A549 (cell line): ENCODE data around the gene DAGLB. TPM values are rescaled to one million over a fixed set of nuclear protein-coding genes. Genes with fewer than 3 reads are reported as not detected.
"Not testable (repeated sequence)": the region's sequence is repeated elsewhere in the genome, so short reads cannot be mapped to it uniquely, and the experiment has no call there.

Experiments used
- ATAC-seq, 2 experiments: fragments of 200-7000 bp in 1 of 2; fragments of >200 bp in 1 of 2; cut with Nextera tagmentation in 1 of 2; cut with Tn5 transposase in 1 of 2; 3 replicates each; pipeline versions ENCODE4 v1.8.0 to v1.9.1; 2018 to 2020; ENCODE audit warnings: mild to moderate bottlenecking in 1 of 2, moderate library complexity in 1 of 2
- CTCF ChIA-PET: fragments of 300-600 bp; sonication (Branson Sonifier 250); formaldehyde crosslinking; extraction: SDS; loops from one replicate; lab custom pipeline; 2021; ENCODE audit warnings: antibody characterized with exemption, inconsistent platforms; lab: Yijun Ruan, JAX
- POLR2A ChIA-PET: fragments of 350-600 bp; formaldehyde crosslinking; extraction: SDS; loops from one replicate; lab custom pipeline; 2021; ENCODE audit warnings: antibody characterized with exemption, inconsistent platforms; lab: Yijun Ruan, JAX
- DNase-seq, 2 experiments: peaks; one replicate each; pipeline versions ENCODE4 v3.0.0 to v3.0.0-alpha.2; 2011 to 2016; ENCODE audit warnings: low read depth in 1 of 2, low spot score in 1 of 2
- FAIRE-seq: peaks from 2 replicates; lab custom pipeline; 2011; peaks lifted over from hg19 to GRCh38; lab: Jason Lieb, UNC
- H3K27ac ChIP-seq, 2 experiments: fragments of >200 bp; sonication (Bioruptor Twin); formaldehyde crosslinking; 3 replicates each; pipeline ENCODE4 v1.5.1; 2016 to 2017
- H3K4me1 ChIP-seq: fragments of >200 bp; sonication (Bioruptor Twin); formaldehyde crosslinking; 3 replicates; pipeline ENCODE4 v1.6.1; 2016
- H3K4me2 ChIP-seq: fragments of >200 bp; sonication (Bioruptor Twin); formaldehyde crosslinking; 3 replicates; pipeline ENCODE4 v1.6.1; 2016
- H3K4me3 ChIP-seq: fragments of >200 bp; sonication (Bioruptor Twin); formaldehyde crosslinking; 3 replicates; pipeline ENCODE4 v1.5.1; 2016
- H3K9me3 ChIP-seq: fragments of >200 bp; sonication (Bioruptor Twin); formaldehyde crosslinking; 3 replicates; pipeline ENCODE4 v1.6.1; 2016
- CBX2 ChIP-seq: fragments of 200-600 bp; sonication (generic); IDR thresholded peaks from 2 replicates; pipeline ENCODE4 v1.6.1; 2016; ENCODE audit warnings: low read depth, mild to moderate bottlenecking, borderline replicate concordance
- CHD2 ChIP-seq: fragments of 150-350 bp; IDR thresholded peaks from 2 replicates; pipeline ENCODE4 v1.6.1; 2014; ENCODE audit warnings: low read length; ENCODE audit not compliant: partially characterized antibody
- EHF ChIP-seq: fragments of 250-450 bp; sonication (Bioruptor Pico); IDR thresholded peaks from 2 replicates; pipeline ENCODE4 v1.5.0; 2020; ENCODE audit warnings: mild to moderate bottlenecking
- EHMT2 ChIP-seq: fragments of 200-600 bp; sonication (generic); IDR thresholded peaks from 2 replicates; pipeline ENCODE4 v1.6.1; 2016; ENCODE audit warnings: antibody characterized with exemption, low read depth, mild to moderate bottlenecking, moderate library complexity
- ELK1 ChIP-seq: fragments of 150-350 bp; IDR thresholded peaks from 2 replicates; pipeline ENCODE4 v1.6.1; 2014; ENCODE audit warnings: low read depth, mild to moderate bottlenecking, low read length
- ESRRA ChIP-seq: fragments of 150-350 bp; IDR thresholded peaks from 2 replicates; pipeline ENCODE4 v1.6.1; 2014; ENCODE audit warnings: mild to moderate bottlenecking, low read length, borderline replicate concordance
- FOSB ChIP-seq: fragments of 250-450 bp; sonication (Bioruptor Pico); IDR thresholded peaks from 2 replicates; pipeline ENCODE4 v1.5.0; 2020; ENCODE audit warnings: mild to moderate bottlenecking, moderate library complexity
- GATA3 ChIP-seq: IDR thresholded peaks from 2 replicates; pipeline ENCODE4 v1.6.1; 2012; ENCODE audit warnings: borderline replicate concordance
- HDAC2 ChIP-seq: fragments of 200-600 bp; sonication (generic); IDR thresholded peaks from 2 replicates; pipeline ENCODE4 v1.6.1; 2016
- HOXB13 ChIP-seq: fragments of 250-450 bp; sonication (Bioruptor Pico); IDR thresholded peaks from 2 replicates; pipeline ENCODE4 v1.5.0; 2020; ENCODE audit warnings: low read depth, mild to moderate bottlenecking, moderate library complexity
- HOXB5 ChIP-seq: fragments of 250-450 bp; sonication (Bioruptor Pico); IDR thresholded peaks from 2 replicates; pipeline ENCODE4 v1.5.0; 2020; ENCODE audit warnings: mild to moderate bottlenecking, moderate library complexity
- MYC ChIP-seq: IDR thresholded peaks from 2 replicates; pipeline ENCODE4 v1.6.1; 2012; ENCODE audit warnings: mild to moderate bottlenecking, inconsistent platforms, low read length, improper control_type of control experiment, borderline replicate concordance
- NFE2L2 ChIP-seq: fragments of 150-350 bp; conservative IDR thresholded peaks from 2 replicates; pipeline ENCODE4 v1.6.1; 2014; ENCODE audit warnings: low read length
- POLR2AphosphoS2 ChIP-seq: conservative IDR thresholded peaks from 2 replicates; pipeline ENCODE4 v1.6.1; 2012; ENCODE audit warnings: low read length, improper control_type of control experiment, inconsistent platforms
- SREBF2 ChIP-seq: fragments of 450-650 bp; IDR thresholded peaks from 2 replicates; pipeline ENCODE4 v1.6.1; 2014; ENCODE audit warnings: mild to moderate bottlenecking, moderate library complexity
- USF2 ChIP-seq: fragments of 450-650 bp; IDR thresholded peaks from 2 replicates; pipeline ENCODE4 v1.6.1; 2014; ENCODE audit warnings: antibody characterized with exemption
- ZC3H11A ChIP-seq: fragments of 450-650 bp; IDR thresholded peaks from 2 replicates; pipeline ENCODE4 v1.6.1; 2014; ENCODE audit warnings: antibody characterized with exemption, mild to moderate bottlenecking
- ZFP36 ChIP-seq: fragments of 450-650 bp; IDR thresholded peaks from 2 replicates; pipeline ENCODE4 v1.6.1; 2014; ENCODE audit warnings: borderline replicate concordance; ENCODE audit not compliant: partially characterized antibody
- WGBS: methylation state at CpG from one replicate; pipeline ENCODE4 v1.1.6; 2017; ENCODE audit errors: missing lambda C conversion rate; 5-methylcytosine and 5-hydroxymethylcytosine counted together
- polyA plus RNA-seq, 4 experiments: library from polyadenylated mRNA; depleted of rRNA in 3 of 4; stranded (reverse); fragments of >200 nt; fragmentation: RNase III in 1 of 4; extraction: RNeasy Plus Mini Kit Qiagen cat#74134 plus additional on column Dnase treatment in 1 of 4; gene quantifications; 2 replicates in 3 of 4; 3 replicates in 1 of 4; pipeline ENCODE4 v1.2.3, GENCODE V29; 2011 to 2017
- TF ChIP-seq, protein P1 (sequence below): fragments of >200 bp; sonication (Bioruptor Twin); formaldehyde crosslinking; IDR thresholded peaks from 3 replicates; pipeline ENCODE4 v1.6.1; 2016
- TF ChIP-seq, protein P2 (sequence below): fragments of 250-450 bp; sonication (Bioruptor Pico); IDR thresholded peaks from 2 replicates; pipeline ENCODE4 v1.5.0; 2020; ENCODE audit warnings: low read depth, mild to moderate bottlenecking, moderate library complexity

The DAGLB gene
- polyA plus RNA-seq, 2 of the 4 experiments (the other 2 are of a cell fraction): 14.5 to 19.7 TPM

GRCh38 chr7:6382817-6383216, 64.9 kb downstream of the DAGLB start:
- no peak for FAIRE-seq

GRCh38 chr7:6381846-6382245, 65.9 kb downstream of the DAGLB start:
- DNase-seq, ATAC-seq, POLR2A ChIA-PET, H3K4me3 ChIP-seq, FAIRE-seq, H3K9me3 ChIP-seq, H3K27ac ChIP-seq: not testable (repeated sequence)
- WGBS: 89% methylated on average over 11 of the region's 11 CpGs
- CTCF ChIA-PET: interaction anchor here (0.7 to 1.6 kb wide), 3 partner anchors 43 to 72 kb away, joined by 4 to 5 read pairs (median 4); no protein-coding TSS in a partner anchor
- Histone ChIP-seq H3K4me2 (peak overlapping the region; percentile 73; the same call in 1 of the 3 replicates), H3K4me1 (peaks cover 83% of the 10 kb centered on the region)

More at GRCh38 chr7:6382817-6383216, 64.9 kb downstream of the DAGLB start:
- no peak for ATAC-seq
- 79% methylated on average over 5 of the region's 5 CpGs for WGBS
- POLR2A ChIA-PET: interaction anchor here (0.5 to 0.7 kb wide), 2 partner anchors 23 to 65 kb away, joined by 3 to 12 read pairs; partner anchors contain the start of gene DAGLB
- Histone ChIP-seq H3K9me3 (no peaks in the 10 kb centered on the region), H3K27ac (peak overlapping the region in 1 of 2 experiments; percentile 56; a peak in 2 of 6 replicates), H3K4me1 (peaks cover 83% of the 10 kb centered on the region), H3K4me2 (peak overlapping the region; percentile 73), H3K4me3 (no peak overlapping the region)
- CTCF ChIA-PET: interaction anchor here (1.2 to 1.6 kb wide), 2 partner anchors 9 to 42 kb away, joined by 3 to 4 read pairs; no protein-coding TSS in a partner anchor
- TF ChIP-seq HOXB13 (CRISPR knock-in tag) (no peak), HDAC2 (no peak), USF2 (no peak), CBX2 (no peak), ZFP36 (no peak), EHF (CRISPR knock-in tag) (no peak), HOXB5 (CRISPR knock-in tag) (no peak), MYC (no peak), NFE2L2 (no peak), CHD2 (no peak), GATA3 (no peak), ESRRA (no peak), ELK1 (no peak), SREBF2 (no peak), ZC3H11A (no peak), FOSB (no peak), EHMT2 (no peak), POLR2AphosphoS2 (no peak)
- TF ChIP-seq, protein P1, sequence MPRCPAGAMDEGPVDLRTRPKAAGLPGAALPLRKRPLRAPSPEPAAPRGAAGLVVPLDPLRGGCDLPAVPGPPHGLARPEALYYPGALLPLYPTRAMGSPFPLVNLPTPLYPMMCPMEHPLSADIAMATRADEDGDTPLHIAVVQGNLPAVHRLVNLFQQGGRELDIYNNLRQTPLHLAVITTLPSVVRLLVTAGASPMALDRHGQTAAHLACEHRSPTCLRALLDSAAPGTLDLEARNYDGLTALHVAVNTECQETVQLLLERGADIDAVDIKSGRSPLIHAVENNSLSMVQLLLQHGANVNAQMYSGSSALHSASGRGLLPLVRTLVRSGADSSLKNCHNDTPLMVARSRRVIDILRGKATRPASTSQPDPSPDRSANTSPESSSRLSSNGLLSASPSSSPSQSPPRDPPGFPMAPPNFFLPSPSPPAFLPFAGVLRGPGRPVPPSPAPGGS: no peak
- TF ChIP-seq, protein P2, sequence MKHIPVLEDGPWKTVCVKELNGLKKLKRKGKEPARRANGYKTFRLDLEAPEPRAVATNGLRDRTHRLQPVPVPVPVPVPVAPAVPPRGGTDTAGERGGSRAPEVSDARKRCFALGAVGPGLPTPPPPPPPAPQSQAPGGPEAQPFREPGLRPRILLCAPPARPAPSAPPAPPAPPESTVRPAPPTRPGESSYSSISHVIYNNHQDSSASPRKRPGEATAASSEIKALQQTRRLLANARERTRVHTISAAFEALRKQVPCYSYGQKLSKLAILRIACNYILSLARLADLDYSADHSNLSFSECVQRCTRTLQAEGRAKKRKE (CRISPR knock-in tag): no peak
- DNase-seq: no peak
